ENCODE data around the gene ULK3. TPM values are rescaled to one million over a fixed set of nuclear protein-coding genes. Genes with fewer than 3 reads are reported as not detected.

ULK3 gene
- total RNA-seq, 1 experiment from 2014 or later: 38.9 TPM

GRCh38 chr15:74795966-74796625 lies 46.9 kb downstream of the ULK3 start:
- Mint-ChIP-seq H3K27me3 (ENCODE audit: low read depth) (no peaks in the 10 kb centered on the region), H3K9me3 (no peaks in the 10 kb centered on the region), H3K4me3 (no peak overlapping the region), H3K36me3 (no peaks in the 10 kb centered on the region), H3K4me1 (peaks cover 19% of the 10 kb centered on the region), H3K27ac (no peak overlapping the region)
- DNase-seq (ENCODE audit: low spot score) (no peak), ATAC-seq (no peak)
- TF ChIP-seq GTF2I (CRISPR knock-in tag; conservative IDR thresholded peaks at IDR 0.05): no peak
- no peak for TF ChIP-seq FOXP4 (CRISPR knock-in tag; IDR thresholded peaks at IDR 0.05)
- no peak for TF ChIP-seq ATF2 (CRISPR knock-in tag; IDR thresholded peaks at IDR 0.05; ENCODE audit: borderline replicate concordance, low read depth)
- no peak for TF ChIP-seq MAX (CRISPR knock-in tag; IDR thresholded peaks at IDR 0.05)
- TF ChIP-seq HMGA2 (CRISPR knock-in tag; IDR thresholded peaks at IDR 0.05): no peak
- ChIA-PET POLR2A (no interaction called here), CTCF (interaction anchor here (1.1 to 4.9 kb wide), 2 partner anchors 21 to 25 kb away, joined by 3 to 101 read pairs; no protein-coding TSS in a partner anchor)

- CTCF ChIA-PET: interaction anchor here (1.1 to 3.7 kb wide), 2 partner anchors 22 to 24 kb away, joined by 3 to 79 read pairs; no protein-coding TSS in a partner anchor
- no peaks in the 10 kb centered on the region for H3K27me3 Mint-ChIP-seq (ENCODE audit: low read depth)
- no peaks in the 10 kb centered on the region for H3K9me3 Mint-ChIP-seq
- H3K27ac Mint-ChIP-seq: no peak overlapping the region; the same call in 1 of the 2 replicates
- peaks cover 18% of the 10 kb centered on the region for H3K4me1 Mint-ChIP-seq
- no peak for DNase-seq (ENCODE audit: low spot score)
- TF ChIP-seq MYBL2 (CRISPR knock-in tag; IDR thresholded peaks at IDR 0.05) (no peak), GABPB1 (CRISPR knock-in tag; IDR thresholded peaks at IDR 0.05) (no peak), PRRX2 (CRISPR knock-in tag; IDR thresholded peaks at IDR 0.05) (no peak), ARID4B (CRISPR knock-in tag; IDR thresholded peaks at IDR 0.05; ENCODE audit: borderline replicate concordance) (no peak), STAT6 (CRISPR knock-in tag; conservative IDR thresholded peaks at IDR 0.05; ENCODE audit: low read depth) (no peak), ETV6 (CRISPR knock-in tag; IDR thresholded peaks at IDR 0.05) (no peak), PREB (CRISPR knock-in tag; IDR thresholded peaks at IDR 0.05; ENCODE audit: borderline replicate concordance) (no peak)
- no peaks in the 10 kb centered on the region for H3K36me3 Mint-ChIP-seq
- ATAC-seq: no peak
- H3K4me3 Mint-ChIP-seq: no peak overlapping the region
- POLR2A ChIA-PET: no interaction called here
These were observed 48.0 kb downstream of the ULK3 start for GRCh38 chr15:74794970-74795349.

Data from WTC11 (cell line).